ENCODE data around the gene ARHGEF28.

The ARHGEF28 gene

DNA sequence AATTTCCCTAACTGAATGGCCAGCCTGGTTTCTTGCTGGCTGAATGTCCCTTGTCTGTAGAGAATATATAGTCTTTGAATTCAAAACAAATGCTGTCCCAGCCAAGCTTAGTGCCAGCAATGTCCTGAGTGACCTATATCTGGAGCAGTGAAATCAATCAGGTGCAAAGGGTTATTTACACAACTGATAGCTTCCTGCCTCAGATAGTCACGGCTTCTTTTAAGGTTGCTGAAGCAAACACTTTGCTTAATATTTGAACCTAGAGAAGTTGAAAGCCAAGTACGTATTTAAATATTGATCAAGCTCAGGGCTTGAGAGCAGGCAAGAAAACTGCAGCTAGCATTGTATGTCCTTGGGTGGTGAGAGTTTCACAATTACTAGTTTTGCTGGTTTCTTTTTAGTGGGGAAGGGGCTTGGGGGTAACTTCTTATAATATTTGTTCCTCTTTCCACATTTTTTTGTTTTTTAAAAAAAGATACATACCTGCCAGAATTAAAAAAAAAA is 2.0 kb upstream of the ARHGEF28 start:
- no peak for DNase-seq

DNA sequence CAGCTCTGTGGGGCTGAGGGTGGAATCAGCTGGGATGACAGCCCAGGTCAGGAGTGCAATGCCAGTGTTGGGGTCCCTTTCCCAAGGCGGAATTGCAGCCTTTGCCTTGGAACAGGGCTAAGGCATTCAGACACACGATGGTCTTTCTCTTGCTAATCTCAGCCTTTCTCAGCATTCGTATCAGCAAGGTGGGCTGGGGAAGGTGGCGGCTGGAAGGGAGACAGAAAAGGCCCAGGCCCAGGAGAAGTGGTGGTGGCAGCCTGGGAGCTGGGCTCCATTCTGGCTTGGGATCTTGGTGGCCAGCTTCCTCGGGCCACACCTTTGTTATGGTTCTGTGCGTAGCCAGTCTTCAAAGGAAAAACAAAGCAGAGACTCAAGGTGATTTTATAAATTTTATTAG is 1.1 kb upstream of the ARHGEF28 start:
- no peak for DNase-seq

DNA sequence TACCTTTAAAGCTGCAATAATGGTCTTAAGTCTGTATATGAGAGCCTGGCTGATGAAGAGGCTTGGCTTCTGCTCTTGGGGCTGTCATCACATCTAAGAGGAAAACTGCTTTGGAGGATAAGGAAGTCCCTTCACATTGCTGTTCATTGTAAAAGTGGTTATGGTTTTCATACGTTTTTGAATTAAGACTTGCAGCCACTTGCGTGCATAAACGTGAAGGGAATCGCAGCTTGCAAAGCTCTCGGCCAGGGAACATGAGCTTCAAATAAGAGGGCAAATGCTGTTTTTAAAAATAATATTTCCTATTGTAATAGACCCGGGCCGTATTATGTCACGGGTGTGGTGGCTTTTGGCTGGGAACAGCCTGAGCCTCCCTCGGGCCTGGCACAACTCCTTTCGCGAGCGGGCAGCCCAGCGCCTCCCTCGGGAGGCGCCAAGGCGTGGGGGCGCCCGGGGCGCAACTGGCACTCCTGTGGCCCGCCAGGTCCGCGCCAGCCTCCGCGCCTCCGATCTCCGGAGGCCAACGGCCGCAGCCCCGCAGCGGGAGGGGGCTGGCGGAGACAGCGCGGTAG is 538 bp upstream of the ARHGEF28 start:
- no peak for DNase-seq

DNA sequence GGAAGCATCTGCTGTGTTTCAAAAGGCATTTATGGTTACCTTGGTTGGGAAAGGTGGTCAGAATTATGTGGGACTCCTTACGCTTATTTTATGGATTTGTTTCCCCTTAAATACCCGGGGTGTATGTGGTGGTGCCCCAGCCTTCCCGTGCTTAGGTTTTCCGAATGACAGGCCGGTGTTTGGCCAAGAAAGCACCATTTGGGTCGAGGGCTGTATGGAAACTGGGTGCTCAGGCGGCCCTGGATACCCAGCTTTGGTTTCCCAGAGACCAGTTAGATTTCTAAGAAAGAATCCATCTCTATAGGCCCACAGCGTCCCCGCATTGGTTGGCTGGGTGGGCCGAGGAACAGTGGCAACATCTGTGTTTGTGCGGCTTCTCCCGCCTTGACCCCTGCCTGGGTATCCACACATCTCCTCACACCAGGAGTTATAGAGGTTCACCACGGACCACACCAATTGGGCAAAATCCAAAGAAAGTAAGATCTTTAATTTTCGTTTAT is 868 bp downstream of the ARHGEF28 start:
- no peak for DNase-seq

DNA sequence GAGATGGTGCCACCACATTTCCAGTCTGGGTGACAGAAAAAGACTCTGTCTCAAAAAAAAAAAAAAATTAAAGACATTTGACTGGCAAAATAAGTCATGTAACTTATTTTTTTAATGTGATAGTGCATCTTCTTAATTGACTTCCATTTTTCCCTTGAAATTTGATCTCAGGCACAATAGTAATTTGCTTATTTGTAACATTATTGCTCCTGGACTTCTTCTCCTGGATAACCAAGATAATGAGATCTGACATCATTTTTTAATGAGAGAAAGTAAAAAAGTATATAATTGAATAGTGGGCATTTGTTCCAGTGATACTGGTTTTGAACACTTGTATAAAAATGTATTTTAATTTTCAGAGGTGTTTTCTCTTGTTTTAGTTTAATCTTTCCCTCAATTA is 3.5 kb downstream of the ARHGEF28 start:
- DNase-seq: no peak

DNA sequence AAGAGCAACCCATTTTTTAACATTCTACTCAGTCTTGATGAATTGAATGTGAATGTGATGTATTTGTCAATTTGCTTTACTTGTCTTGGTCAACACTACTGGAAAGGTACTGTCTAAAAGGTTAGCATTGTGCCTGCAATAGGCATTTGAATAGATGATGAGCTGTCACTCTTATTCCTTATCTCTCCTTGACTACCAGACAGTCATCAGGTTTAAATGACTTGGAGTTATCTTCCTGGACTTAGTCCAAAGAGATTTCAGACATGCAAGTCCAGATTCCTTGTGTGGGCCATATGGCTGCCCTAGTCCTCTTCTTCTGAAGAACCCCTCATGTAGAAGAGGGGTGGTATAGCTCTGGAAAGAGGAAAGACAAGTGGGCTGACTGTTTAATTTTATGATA is 4.8 kb downstream of the ARHGEF28 start:
- no peak for DNase-seq

DNA sequence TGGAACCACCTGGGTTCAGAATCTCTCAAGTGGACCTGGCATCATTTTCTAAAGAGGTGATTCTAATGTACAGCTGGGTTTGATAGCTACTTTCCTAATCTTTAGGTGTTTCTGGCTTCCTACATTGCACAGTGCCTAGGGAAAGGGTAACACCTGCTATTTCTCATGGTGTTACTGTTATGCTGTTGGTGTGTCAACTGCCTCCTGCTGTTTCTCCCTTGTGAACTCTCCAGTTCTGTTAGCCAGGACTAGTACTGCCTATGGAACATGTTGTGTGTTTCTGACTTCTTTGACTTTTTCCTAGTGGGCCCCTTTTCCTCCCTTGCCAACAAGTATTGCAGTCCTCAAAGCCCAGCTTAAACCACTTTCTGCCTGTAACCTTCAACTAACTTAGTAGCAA is 5.5 kb downstream of the ARHGEF28 start:
- DNase-seq: no peak

DNA sequence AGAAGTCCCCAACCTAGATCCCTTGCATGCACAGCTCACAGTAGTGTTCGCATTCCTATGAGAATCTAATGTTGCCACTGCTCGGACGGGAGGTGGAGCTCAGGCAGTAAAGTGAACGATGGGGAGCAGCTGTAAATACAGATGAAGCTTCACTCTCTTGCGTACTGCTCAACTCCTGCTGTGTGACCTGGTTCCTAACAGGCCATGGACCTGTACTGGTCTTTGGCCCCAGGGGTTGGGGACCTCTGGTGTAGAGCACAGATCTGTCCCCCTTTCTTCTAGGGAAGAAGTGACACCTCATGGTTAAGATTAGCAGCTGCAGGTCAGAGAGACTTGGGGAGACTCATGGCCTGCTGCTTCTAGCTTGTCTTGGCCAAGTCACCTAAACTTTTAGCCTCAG is 7.1 kb downstream of the ARHGEF28 start:
- DNase-seq: no peak

DNA sequence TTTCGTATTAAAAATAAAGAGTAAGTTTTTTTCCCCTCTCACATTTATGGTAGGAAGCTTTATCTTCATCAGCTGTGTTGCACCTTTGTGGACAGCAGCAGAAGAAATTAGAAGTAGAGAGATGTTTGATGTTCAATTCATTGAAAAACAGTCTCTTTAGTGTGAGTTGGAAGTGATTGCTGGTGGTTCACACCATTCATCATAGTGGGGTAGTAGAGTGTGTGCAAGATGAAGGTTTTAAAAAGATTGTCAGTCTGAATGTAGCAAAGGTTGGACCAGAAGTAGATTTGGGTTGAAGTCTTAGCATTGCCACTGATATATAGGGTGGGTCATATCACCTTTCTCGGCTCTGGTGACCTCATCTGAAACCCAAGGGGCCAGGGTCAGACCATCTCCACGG is 10.4 kb downstream of the ARHGEF28 start:
- DNase-seq: no peak

DNA sequence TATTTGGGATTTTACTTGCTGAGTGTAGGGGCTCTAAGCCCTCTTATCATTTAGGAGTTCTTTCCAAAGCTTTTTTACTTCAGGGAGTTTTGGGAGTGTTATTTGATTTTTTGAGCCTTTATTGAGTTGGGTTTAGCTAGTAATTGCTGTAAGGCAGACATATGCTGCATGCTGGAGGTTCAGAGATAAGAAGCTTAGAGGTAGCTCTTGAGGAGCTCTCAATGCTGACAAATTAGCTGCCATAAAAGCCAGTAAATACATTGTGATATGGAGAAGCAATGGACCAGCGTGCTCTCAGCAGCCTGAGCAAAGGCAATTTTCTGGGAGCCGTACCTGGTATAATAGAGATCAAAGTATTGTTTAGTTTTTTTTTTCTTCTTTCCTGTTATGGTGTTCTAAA is 11.6 kb downstream of the ARHGEF28 start:
- DNase-seq: no peak

DNA sequence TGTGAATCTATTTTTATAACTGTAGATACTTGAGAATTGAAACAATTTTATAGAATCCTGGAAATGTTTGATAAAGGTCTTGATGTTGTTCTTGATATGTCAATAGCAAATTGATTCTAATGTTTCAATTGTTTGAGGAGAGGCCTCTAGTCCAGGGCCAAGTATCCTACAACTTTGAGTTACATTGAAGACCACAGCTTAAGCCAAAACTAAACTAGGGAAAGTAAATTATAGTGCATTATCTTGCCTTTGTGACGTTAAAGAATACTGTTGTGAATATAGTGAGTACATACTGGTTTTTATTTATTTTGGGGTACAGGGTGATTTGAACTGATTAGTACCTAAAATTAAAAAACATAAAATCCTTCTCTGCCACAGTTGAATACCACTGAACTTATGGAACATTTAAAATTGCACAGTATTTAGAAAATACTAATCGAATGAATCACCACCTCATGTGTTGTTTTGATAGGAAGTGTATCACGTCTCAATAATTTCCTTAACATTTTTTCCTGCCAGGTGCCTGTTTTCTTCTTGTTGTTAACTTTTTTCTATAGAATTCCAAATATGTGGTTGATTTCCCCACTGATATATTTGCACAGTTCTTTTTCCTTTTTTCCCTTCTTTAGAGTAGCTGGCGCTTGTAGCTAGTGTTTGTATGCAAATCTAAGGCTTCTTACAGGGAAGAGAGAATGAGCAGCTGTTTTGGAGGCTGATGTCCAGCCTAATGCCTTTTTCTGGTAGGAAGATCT is 12.5 kb downstream of the ARHGEF28 start:
- DNase-seq: no peak

DNA sequence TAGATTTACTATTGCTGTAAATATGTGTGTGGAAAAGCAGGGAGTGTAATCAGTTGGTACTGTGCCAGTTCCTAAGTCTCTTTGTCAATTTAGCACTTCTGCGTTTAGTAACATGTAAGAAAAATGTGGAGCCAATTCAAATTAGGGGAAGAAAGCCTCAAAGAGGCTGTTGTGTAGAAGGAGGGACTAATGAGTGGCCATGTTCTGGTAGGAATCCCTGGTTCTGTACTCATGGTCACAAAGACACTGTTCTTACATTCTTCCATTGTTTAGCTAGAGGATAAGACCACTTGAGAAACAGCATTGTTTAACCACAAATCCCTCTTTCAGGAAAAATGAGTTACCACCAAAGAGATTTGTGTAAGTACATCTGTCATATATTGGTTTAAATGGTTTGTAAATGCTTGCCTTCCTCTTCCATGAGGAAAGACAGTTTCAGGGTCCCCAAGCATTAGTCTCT is 14.9 kb downstream of the ARHGEF28 start:
- no peak for DNase-seq

DNA sequence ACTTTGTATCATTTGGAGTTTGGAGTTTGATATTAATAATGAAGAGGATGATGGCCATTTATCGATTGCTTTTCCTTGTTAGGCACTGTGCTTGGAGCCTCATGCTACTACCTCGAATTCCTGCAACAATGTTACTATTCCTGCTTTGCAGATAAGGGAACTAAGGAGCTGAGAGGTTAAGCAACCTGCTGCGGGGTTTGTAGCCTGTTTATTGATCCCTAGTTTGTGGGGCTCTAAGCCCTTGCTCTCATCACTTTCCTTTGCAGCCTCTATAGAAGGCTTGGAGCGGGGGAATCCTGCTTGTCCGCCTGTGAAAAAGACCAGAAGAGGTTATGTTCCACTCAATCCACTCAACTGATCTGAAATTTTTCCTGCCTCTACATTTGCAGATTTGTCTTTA is 15.8 kb downstream of the ARHGEF28 start:
- DNase-seq: no peak

DNA sequence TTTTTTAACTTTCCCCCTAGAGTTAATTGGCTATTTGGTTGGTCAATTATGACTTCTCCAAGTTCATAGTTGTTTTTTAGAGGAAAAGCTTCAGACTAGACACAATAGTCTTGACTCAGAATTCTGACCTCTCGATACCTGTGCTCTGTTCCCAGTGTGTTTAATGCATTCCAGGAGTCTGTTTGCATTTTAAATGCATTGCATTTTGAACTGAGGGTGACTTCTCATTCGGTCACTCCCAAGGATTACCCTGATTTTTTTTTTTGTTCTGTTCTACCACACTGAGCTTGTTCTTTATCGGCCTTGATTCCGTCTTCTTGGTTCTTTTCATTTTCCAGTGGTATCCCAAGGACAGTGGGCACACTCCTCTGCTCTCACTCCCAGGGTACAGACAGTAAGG is 16.3 kb downstream of the ARHGEF28 start:
- DNase-seq: no peak

DNA sequence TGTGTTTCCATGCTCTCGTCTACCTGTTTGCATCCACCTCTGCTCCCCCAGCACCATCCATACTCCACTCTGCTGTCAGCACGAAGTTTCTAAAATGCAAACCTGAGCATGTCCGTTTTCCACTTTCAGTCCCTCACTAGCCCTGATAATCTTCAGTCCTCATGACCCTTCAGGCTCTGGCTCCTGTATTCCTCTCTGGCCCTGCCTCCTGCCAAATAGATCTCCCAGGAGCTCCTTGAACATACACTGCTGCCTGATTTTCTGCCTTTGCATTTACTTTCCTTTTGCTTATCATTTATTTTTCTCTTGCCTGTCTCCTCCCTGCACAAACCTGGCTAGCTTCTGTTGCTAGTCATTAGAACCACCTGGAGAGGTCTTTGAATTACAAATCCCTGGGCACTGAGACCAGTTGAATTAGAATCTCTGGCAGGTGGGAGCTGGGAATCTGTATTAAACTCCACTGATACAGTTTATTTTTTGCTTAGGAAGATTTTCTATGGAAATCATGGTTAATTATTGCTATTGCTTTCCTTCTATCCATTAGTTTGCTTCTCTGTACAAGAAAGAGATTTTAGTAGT is 18.5 kb downstream of the ARHGEF28 start:
- no peak for DNase-seq

DNA sequence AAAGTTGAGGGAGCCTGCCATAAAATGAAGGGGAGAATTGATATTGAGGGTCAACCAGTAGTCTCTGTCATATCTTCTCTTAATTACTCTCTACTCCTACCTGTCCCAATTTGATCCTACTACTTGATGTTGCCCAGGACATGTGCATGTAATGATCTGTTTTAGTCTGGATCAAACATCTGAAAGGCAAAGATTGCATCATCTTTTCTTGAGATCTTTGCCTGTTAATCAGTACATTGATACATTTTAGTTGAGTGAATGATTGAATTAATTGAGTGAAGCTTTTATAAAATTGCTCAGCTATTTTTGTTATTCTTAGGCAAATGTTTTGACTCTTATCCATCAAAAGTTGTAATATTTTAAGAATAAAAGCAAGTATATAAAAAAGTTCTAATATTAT is 21.7 kb downstream of the ARHGEF28 start:
- DNase-seq: no peak

DNA sequence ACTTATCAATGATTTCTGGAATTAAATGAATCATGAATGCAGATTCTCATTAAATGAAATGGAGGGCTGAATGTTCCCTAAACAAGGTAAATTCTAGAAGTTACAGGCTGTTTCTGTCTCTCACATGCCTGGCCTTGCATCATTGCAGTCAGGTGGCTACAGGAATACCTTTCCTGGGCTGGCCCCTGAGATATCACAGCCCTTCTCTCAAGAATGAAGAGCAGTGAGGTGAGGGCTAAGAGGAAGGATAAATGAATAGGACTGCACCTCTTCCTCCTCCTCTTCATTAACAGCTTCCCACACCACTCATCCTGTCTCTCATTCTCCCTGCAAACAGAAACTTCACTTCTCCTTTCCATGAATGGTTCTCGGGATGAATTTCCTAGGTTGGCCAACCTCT is 22.5 kb downstream of the ARHGEF28 start:
- no peak for DNase-seq

DNA sequence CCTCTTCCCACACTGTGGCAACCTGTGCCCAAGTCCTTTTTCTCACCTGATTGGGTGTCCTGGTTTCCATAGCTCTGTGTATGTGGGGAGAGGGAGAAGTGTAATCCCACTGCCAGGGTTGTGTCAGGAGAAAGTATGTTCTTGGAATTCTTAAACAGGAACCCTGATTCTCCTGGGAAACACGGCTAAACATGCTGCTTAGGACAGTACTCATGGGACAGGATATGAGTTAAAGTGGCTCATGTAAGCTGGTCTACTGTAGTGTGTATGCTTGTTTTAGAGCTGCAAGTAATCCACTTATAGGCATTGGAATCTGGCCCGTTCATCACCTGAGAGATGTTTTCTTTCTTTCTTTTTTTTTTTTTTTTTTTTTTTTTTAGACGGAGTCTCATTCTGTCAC is 23.9 kb downstream of the ARHGEF28 start:
- DNase-seq: no peak

DNA sequence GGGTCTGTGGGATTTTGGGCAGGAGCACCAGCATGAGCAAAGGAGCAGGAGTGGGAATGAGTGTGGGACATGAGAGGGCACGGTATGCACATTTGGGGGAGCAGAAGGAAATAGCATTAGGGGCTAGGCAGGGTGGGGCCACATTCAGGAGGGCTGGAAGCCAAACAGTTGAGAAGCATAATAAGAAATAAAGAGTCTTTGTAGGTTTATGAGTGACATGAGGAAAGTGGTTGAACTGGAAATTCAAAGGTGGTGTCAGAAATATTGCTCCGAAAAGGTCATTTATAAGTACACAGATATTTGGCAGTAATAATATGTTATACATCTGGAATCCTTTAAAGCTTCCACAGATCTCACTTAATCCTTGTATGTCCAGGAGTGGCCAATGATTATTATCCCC is 26.4 kb downstream of the ARHGEF28 start:
- DNase-seq: no peak

DNA sequence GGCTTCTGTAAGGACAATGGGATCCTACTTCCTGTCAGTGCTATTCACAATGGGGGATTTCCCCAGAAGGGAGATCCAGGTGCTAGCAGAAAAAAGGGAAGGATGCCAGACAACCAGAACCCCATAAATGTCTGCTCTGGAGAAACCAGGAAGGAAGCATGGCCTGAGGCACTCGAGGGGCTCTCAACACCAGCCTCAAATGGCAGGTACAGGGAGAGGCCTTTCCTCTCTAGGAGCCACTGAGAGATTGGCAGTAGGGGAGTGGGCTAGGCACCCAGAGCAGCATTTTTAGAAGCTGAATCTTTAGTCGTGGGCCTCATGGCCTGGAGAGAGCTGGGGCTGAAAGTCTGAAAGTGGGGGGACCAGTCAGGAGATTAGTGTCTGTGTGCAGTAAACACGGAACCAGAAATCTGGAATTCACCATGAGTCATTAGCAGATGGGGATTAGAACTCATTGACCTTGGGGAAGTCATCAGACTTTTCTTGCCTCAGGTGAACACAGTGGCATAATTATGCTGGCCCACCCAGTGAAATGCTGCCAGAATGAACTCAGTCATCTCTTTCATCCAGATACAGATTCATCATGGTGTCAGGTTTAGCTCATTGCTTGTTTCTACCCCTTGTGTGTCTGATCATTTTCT is 28.3 kb downstream of the ARHGEF28 start:
- no peak for DNase-seq

DNA sequence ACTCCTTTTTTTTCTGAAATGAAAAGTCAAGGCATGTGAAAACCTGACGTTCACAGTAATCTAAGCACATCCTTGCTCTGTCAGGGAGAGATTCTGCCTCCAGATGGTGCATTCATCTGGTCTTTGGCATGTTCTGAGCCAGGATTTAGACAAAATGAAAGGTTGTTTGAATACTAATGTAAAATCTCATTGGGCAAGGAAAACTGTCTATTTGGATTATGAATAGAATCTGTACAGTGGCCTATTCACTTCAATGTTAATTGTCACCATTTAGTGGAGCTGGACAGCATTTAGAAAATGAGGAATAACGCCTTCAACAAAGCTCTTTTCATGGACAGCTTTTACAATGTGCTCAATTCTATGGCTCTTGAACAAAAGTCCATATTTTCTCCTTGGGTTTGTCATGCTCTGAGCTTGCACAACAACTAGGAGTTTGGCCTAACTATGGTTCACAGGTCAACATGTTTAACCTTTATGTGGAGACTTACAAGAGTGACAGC is 28.9 kb downstream of the ARHGEF28 start:
- no peak for DNase-seq

DNA sequence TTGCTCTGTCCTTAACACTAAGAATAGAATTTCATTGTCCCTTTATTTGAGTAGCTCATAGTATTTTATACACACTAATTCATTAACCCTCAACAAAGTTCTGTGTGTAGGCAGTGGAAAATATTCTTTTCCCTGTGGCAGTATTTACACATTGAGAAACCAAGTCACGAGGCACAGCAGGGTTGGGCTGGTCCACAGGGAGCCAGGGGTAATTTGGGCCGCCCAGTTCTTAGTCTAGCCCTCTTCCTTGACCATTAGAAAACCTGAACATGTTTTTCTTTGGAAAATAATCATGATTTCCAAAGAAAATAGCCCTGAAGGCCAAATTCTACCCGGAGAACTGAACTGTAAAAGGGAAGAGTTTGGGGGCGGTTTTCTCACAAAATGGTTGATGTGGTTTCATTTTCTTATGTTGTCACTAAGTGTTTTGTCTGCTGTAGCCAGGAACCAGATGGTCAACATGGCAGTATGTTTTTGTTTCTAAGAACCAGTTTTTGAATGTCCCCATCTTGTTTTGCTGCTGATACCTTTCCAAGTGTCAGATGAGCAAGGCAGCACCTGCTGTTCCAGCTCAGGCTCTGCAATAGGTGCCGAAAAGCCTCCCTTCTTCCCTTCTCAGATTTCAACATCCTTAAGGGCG is 29.6 kb downstream of the ARHGEF28 start:
- no peak for DNase-seq

DNA sequence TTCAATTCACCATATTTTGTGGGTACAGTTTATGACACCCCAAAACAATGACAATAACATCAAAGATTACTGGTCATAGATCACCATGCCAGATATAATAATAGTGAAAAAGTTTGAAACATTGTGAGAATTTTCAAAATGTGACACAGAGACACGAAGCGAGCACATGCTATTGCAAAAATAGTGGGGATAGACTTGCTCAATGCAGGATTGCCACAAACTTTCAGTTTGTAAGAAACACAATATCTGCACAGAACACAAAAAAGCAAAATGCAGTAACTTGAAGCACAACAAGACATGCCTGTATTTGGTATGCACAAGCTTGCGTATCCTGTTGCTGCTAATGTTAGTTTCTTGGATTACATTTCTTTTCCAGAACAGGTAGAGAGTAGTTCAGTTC is 35.8 kb downstream of the ARHGEF28 start:
- no peak for DNase-seq

Data from activated effector memory CD4-positive, alpha-beta T cell treated with Interleukin-2 at 50 U/mL for 16 hours (primary cell).